Chondrocyte (in vitro differentiated cells): Measurements from ENCODE around the gene CCDC57. TPM values are rescaled to one million over a fixed set of nuclear protein-coding genes. Genes with fewer than 3 reads are reported as not detected.

Experiments
- DNase-seq: peaks from one replicate; pipeline ENCODE4 v3.0.0; 2021; ENCODE audit warnings: mixed read lengths, low spot score
- H3K27ac Mint-ChIP-seq: one replicate; pipeline ENCODE4 v1.8.0; 2021; ENCODE audit warnings: mild to moderate bottlenecking, moderate library complexity, mixed read lengths; ENCODE audit not compliant: unreplicated experiment
- H3K27me3 Mint-ChIP-seq: 2 replicates; pipeline ENCODE4 v1.8.0; 2021; ENCODE audit warnings: low read depth, mixed read lengths
- H3K36me3 Mint-ChIP-seq: 2 replicates; pipeline ENCODE4 v1.8.0; 2021; ENCODE audit warnings: low read depth, mixed read lengths
- H3K4me1 Mint-ChIP-seq: 2 replicates; pipeline ENCODE4 v1.8.0; 2021; ENCODE audit warnings: low read depth, mild to moderate bottlenecking, mixed read lengths
- H3K4me3 Mint-ChIP-seq: one replicate; pipeline ENCODE4 v1.8.0; 2021; ENCODE audit warnings: mild to moderate bottlenecking, moderate library complexity, mixed read lengths; ENCODE audit not compliant: unreplicated experiment
- H3K9me3 Mint-ChIP-seq: 2 replicates; pipeline ENCODE4 v1.8.0; 2021; ENCODE audit warnings: low read depth, mixed read lengths
- CTCF ChIP-seq: fragments of 200-600 bp; sonication (generic); IDR thresholded peaks from 2 replicates; pipeline ENCODE4 v1.5.0; 2021; ENCODE audit warnings: antibody characterized with exemption, mild to moderate bottlenecking, moderate library complexity
- total RNA-seq: library from RNA; stranded (reverse); gene quantifications from 3 replicates; pipeline ENCODE4 v1.2.1, GENCODE V29; 2021

Gene CCDC57
- total RNA-seq, 1 donor from 2014 or later: 23.5 TPM

GRCh38 chr17:82127315-82127595 lies 85.4 kb downstream of the CCDC57 start:
- TF ChIP-seq CTCF: no peak
- no peaks in the 10 kb centered on the region for H3K9me3 Mint-ChIP-seq
- H3K4me3 Mint-ChIP-seq: no peak overlapping the region
- no peak for DNase-seq
- H3K36me3 Mint-ChIP-seq: peaks cover 7% of the 10 kb centered on the region
- no peaks in the 10 kb centered on the region for H3K27me3 Mint-ChIP-seq
- H3K4me1 Mint-ChIP-seq: no peaks in the 10 kb centered on the region
- H3K27ac Mint-ChIP-seq: no peak overlapping the region

GRCh38 chr17:82126556-82127314 lies 85.9 kb downstream of the CCDC57 start:
- Mint-ChIP-seq H3K4me1 (no peaks in the 10 kb centered on the region), H3K27ac (no peak overlapping the region), H3K27me3 (no peaks in the 10 kb centered on the region), H3K4me3 (no peak overlapping the region), H3K36me3 (peaks cover 7% of the 10 kb centered on the region), H3K9me3 (no peaks in the 10 kb centered on the region)
- no peak for TF ChIP-seq CTCF
- no peak for DNase-seq

DNA sequence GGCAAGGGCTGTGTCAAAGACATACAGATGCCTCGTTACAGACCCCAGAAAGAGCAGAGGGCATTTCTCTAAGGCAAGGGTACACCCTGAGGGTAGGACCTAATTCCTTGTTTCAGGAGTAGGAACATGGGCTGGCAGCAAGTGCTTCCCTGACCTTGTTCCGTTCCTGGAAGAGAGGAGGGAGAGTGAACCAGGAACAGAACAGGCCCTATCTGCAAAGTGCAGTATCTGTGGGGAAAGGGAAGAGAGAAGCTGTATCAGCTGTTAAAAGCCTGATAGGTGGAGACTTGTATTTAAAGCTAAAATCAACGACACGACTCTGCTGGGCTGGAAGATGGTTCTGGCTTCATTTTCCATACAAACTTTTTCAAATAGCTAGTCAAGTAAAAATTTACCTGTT lies 88.5 kb downstream of the CCDC57 start:
- DNase-seq: no peak
- Mint-ChIP-seq H3K4me1 (peaks cover 5% of the 10 kb centered on the region), H3K27ac (no peak overlapping the region), H3K4me3 (no peak overlapping the region), H3K9me3 (no peaks in the 10 kb centered on the region), H3K36me3 (peaks cover 7% of the 10 kb centered on the region), H3K27me3 (no peaks in the 10 kb centered on the region)
- TF ChIP-seq CTCF: no peak

DNA sequence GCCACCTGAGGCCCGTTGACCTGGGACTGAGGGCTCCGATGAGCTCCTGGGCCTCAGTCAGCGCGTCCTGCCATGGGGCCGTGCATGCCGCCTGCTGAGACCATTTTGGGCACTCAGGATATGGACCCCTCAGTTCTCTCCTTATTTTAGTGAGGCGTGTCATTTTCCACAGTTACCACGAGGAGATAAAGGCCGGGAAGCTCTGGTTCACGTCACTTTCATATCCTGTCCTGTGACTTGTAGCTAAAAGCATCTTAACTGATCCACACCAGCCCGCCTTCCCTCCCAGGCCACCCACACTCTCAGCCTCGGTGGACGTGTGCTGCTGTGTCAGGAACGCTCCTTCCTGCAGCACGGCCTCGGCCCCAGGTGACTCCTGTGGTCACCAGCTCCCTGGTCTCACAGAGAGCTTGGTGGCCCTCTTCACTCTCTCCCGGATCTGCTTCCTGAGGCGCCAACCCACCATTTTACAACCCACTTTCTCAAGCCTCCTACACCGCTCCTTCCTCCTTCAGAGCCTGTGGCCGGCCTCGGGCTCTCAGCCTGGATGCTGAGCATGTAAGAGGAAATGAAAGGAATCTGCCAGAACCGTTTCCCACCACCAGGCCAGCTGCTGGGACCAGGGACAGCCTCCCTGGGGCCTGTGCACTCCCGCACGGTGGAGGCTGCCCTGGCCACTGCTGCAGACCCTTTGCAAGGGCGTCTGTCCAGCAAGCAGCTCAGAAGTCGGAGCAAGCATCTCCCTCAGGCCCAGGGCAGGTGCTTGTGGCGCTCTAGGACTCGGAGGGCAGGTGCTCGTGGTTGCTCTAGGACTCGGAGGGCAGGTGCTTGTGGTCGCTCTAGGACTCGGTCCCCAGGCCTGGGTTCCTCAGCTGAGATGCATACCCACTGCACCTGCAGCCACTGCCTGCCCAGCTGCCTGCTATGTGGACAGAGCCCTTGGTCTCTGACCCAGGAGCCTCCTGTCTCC lies 90.7 kb downstream of the CCDC57 start:
- TF ChIP-seq CTCF: no peak
- H3K4me1 Mint-ChIP-seq: peaks cover 10% of the 10 kb centered on the region
- H3K36me3 Mint-ChIP-seq: peaks cover 7% of the 10 kb centered on the region

GRCh38 chr17:82121246-82121645 lies 91.4 kb downstream of the CCDC57 start:
- no peak for TF ChIP-seq CTCF
- no peak for DNase-seq
- Mint-ChIP-seq H3K4me3 (no peak overlapping the region), H3K27me3 (no peaks in the 10 kb centered on the region), H3K9me3 (no peaks in the 10 kb centered on the region), H3K4me1 (peaks cover 10% of the 10 kb centered on the region), H3K36me3 (peaks cover 4% of the 10 kb centered on the region), H3K27ac (no peak overlapping the region)

More for the DNA sequence above, 90.7 kb downstream of the CCDC57 start:
- H3K4me3 Mint-ChIP-seq: no peak overlapping the region
- H3K27ac Mint-ChIP-seq: no peak overlapping the region
- H3K9me3 Mint-ChIP-seq: no peaks in the 10 kb centered on the region
- DNase-seq: no peak
- H3K27me3 Mint-ChIP-seq: no peaks in the 10 kb centered on the region
